ENCODE data around the gene SERPINA5. TPM values are rescaled to one million over a fixed set of nuclear protein-coding genes. Genes with fewer than 3 reads are reported as not detected.

SERPINA5 gene
- total and polyA plus RNA-seq, 2 donors = 0.63 to 5.1 TPM

- Histone ChIP-seq H3K4me1 (ENCODE audit: insufficient read depth) (no peaks in the 10 kb centered on the region), H3K4me3 (ENCODE audit: low read depth, low read length) (no peak overlapping the region), H3K27ac (ENCODE audit: low read depth) (no peak overlapping the region), H3K36me3 (ENCODE audit: insufficient read depth) (no peaks in the 10 kb centered on the region)
- WGBS = 94% methylated on average over 5 of the region's 5 CpGs
- DNase-seq (ENCODE audit: extremely low spot score) = no peak
Measured at GRCh38 chr14:94611179-94611578, 30.0 kb downstream of the SERPINA5 start.

GRCh38 chr14:94612174-94612573 lies 30.9 kb downstream of the SERPINA5 start, which contains the start of gene SERPINA3:
TSS of gene SERPINA3 (plus strand) at chr14:94612391. CDS start at chr14:94614442, 2,051 bp downstream.
- WGBS = 40% methylated on average over 4 of the region's 4 CpGs
- H3K36me3 ChIP-seq (ENCODE audit: insufficient read depth) = no peaks in the 10 kb centered on the region
- H3K27ac ChIP-seq (ENCODE audit: low read depth) = no peak within 1 kb of the TSS
- H3K4me3 ChIP-seq (ENCODE audit: low read depth, low read length) = no peak within 1 kb of the TSS
- DNase-seq (ENCODE audit: extremely low spot score) = no peak
- no peaks in the 10 kb centered on the region for H3K4me1 ChIP-seq (ENCODE audit: insufficient read depth)

- Histone ChIP-seq H3K4me1 (ENCODE audit: insufficient read depth) (no peaks in the 10 kb centered on the region), H3K36me3 (ENCODE audit: insufficient read depth) (no peaks in the 10 kb centered on the region), H3K4me3 (ENCODE audit: low read depth, low read length) (no peak overlapping the region), H3K27ac (ENCODE audit: low read depth) (no peak overlapping the region)
- 47% methylated on average over 9 of the region's 9 CpGs for WGBS
- DNase-seq (ENCODE audit: extremely low spot score) = no peak
Measured at GRCh38 chr14:94612580-94613554, 31.6 kb downstream of the SERPINA5 start.

GRCh38 chr14:94613720-94614644 lies 32.8 kb downstream of the SERPINA5 start:
- Histone ChIP-seq H3K4me3 (ENCODE audit: low read depth, low read length) (no peak overlapping the region), H3K27ac (ENCODE audit: low read depth) (no peak overlapping the region), H3K4me1 (ENCODE audit: insufficient read depth) (no peaks in the 10 kb centered on the region), H3K36me3 (ENCODE audit: insufficient read depth) (no peaks in the 10 kb centered on the region)
- no peak for DNase-seq (ENCODE audit: extremely low spot score)
- WGBS = 90% methylated on average over 20 of the region's 20 CpGs

- Histone ChIP-seq H3K36me3 (ENCODE audit: insufficient read depth) (no peaks in the 10 kb centered on the region), H3K4me3 (ENCODE audit: low read depth, low read length) (no peak overlapping the region), H3K4me1 (ENCODE audit: insufficient read depth) (no peaks in the 10 kb centered on the region), H3K27ac (ENCODE audit: low read depth) (no peak overlapping the region)
- 93% methylated on average over 7 of the region's 7 CpGs for WGBS
- no peak for DNase-seq (ENCODE audit: extremely low spot score)
Measured at GRCh38 chr14:94614802-94615201, 33.6 kb downstream of the SERPINA5 start.

- no peaks in the 10 kb centered on the region for H3K4me1 ChIP-seq (ENCODE audit: insufficient read depth)
- H3K36me3 ChIP-seq (ENCODE audit: insufficient read depth) = no peaks in the 10 kb centered on the region
- 62% methylated on average over 3 of the region's 3 CpGs for WGBS
- H3K27ac ChIP-seq (ENCODE audit: low read depth) = no peak overlapping the region
- DNase-seq (ENCODE audit: extremely low spot score) = no peak
- no peak overlapping the region for H3K4me3 ChIP-seq (ENCODE audit: low read depth, low read length)
Measured at GRCh38 chr14:94615254-94615653, 34.0 kb downstream of the SERPINA5 start.

GRCh38 chr14:94615823-94616570 lies 34.8 kb downstream of the SERPINA5 start:
- H3K4me1 ChIP-seq (ENCODE audit: insufficient read depth) = no peaks in the 10 kb centered on the region
- no peak overlapping the region for H3K27ac ChIP-seq (ENCODE audit: low read depth)
- no peak for DNase-seq (ENCODE audit: extremely low spot score)
- no peaks in the 10 kb centered on the region for H3K36me3 ChIP-seq (ENCODE audit: insufficient read depth)
- no peak overlapping the region for H3K4me3 ChIP-seq (ENCODE audit: low read depth, low read length)
- 86% methylated on average over 8 of the region's 8 CpGs for WGBS

GRCh38 chr14:94617366-94617941 lies 36.2 kb downstream of the SERPINA5 start:
- DNase-seq (ENCODE audit: extremely low spot score) = no peak
- Histone ChIP-seq H3K4me1 (ENCODE audit: insufficient read depth) (no peaks in the 10 kb centered on the region), H3K27ac (ENCODE audit: low read depth) (no peak overlapping the region), H3K36me3 (ENCODE audit: insufficient read depth) (no peaks in the 10 kb centered on the region), H3K4me3 (ENCODE audit: low read depth, low read length) (no peak overlapping the region)
- 89% methylated on average over 5 of the region's 5 CpGs for WGBS

GRCh38 chr14:94617988-94618822 lies 37.0 kb downstream of the SERPINA5 start:
- no peak for DNase-seq (ENCODE audit: extremely low spot score)
- Histone ChIP-seq H3K27ac (ENCODE audit: low read depth) (no peak overlapping the region), H3K36me3 (ENCODE audit: insufficient read depth) (no peaks in the 10 kb centered on the region), H3K4me3 (ENCODE audit: low read depth, low read length) (no peak overlapping the region), H3K4me1 (ENCODE audit: insufficient read depth) (no peaks in the 10 kb centered on the region)
- 97% methylated on average over 3 of the region's 3 CpGs for WGBS

- Histone ChIP-seq H3K36me3 (ENCODE audit: insufficient read depth) (no peaks in the 10 kb centered on the region), H3K27ac (ENCODE audit: low read depth) (no peak overlapping the region), H3K4me3 (ENCODE audit: low read depth, low read length) (no peak overlapping the region), H3K4me1 (ENCODE audit: insufficient read depth) (no peaks in the 10 kb centered on the region)
- no peak for DNase-seq (ENCODE audit: extremely low spot score)
- WGBS = 83% methylated on average over 6 of the region's 6 CpGs
Measured at GRCh38 chr14:94619297-94619696, 38.1 kb downstream of the SERPINA5 start.

- 79% methylated on average over 6 of the region's 6 CpGs for WGBS
- Histone ChIP-seq H3K27ac (ENCODE audit: low read depth) (no peak overlapping the region), H3K4me1 (ENCODE audit: insufficient read depth) (no peaks in the 10 kb centered on the region), H3K4me3 (ENCODE audit: low read depth, low read length) (no peak overlapping the region), H3K36me3 (ENCODE audit: insufficient read depth) (no peaks in the 10 kb centered on the region)
- DNase-seq (ENCODE audit: extremely low spot score) = no peak
Measured at GRCh38 chr14:94620597-94620996, 39.4 kb downstream of the SERPINA5 start.

All from urinary bladder (tissue), 4 donors.